Esophagus muscularis mucosa (tissue), 4 donors: ENCODE measurements around the gene PHF21A.

ENCODE experiments used
- CTCF ChIP-seq, 3 experiments: fragments of 200-600 bp in 2 of 3; fragments of 450-650 bp in 1 of 3; sonication (generic) in 2 of 3; IDR thresholded peaks; one replicate each; pipeline ENCODE4 v1.5.1; 2017 to 2019; ENCODE audit warnings: antibody characterized with exemption in 3 of 3, mild to moderate bottlenecking in 2 of 3, moderate library complexity in 1 of 3
- EP300 ChIP-seq: sonication (generic); formaldehyde crosslinking; IDR thresholded peaks from one replicate; pipeline ENCODE4 v1.6.1; 2017; ENCODE audit warnings: antibody characterized with exemption
- POLR2A ChIP-seq: fragments of 450-650 bp; IDR thresholded peaks from one replicate; pipeline ENCODE4 v1.6.1; 2017; ENCODE audit warnings: antibody characterized with exemption, moderate library complexity, mild to moderate bottlenecking, low read depth
- POLR2AphosphoS5 ChIP-seq, 2 donors: sonication (generic); formaldehyde crosslinking; IDR thresholded peaks; one replicate each; pipeline ENCODE4 v1.6.1; 2017; ENCODE audit warnings: antibody characterized with exemption in 2 of 2

GRCh38 chr11:46107408-46107718 lies 13.9 kb downstream of the PHF21A start:
- TF ChIP-seq CTCF (IDR thresholded peaks at IDR 0.05) (no peak), POLR2AphosphoS5 (IDR thresholded peaks at IDR 0.05) (no peak), POLR2A (no peak), EP300 (no peak)
